ENCODE data around the gene KAT7.
A peak's percentile ranks its signal among the peaks of the same experiment; 100 is the strongest.

The KAT7 gene

DNA sequence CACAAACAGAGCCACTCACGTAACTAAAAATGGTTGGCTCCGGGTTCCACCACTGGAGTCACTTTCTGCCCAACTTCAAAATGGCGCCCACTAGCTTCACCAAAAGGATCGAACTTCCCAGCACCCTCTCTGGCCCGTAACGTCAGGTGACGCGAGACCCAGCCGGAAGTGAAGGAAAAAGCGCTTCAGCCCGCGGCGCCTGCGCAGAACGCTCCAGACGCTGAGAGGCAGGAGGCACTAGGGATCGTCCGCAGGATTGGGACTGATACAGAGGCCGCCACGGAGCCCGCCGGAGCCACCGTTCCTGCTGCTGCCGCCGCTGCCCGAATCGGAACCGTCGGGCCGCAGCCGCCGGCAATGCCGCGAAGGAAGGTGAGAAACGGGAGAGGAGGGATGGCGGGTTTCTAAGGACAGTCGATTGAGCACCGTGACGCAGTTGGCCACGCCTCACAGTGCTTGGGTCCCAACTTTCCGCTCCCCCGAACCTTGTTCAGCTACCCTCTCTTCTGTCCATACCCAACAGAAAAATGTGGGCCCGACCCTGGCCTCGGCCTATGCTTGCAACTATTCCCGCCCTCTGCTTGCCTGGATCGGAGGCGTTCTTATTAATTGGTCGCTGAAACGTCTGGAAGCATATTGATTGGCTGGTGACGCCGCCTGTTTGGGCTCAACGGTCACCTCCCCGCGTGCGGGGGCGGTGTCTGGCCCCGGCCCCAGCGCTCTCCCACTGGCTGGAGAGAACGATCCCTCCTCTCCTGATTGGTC lies at the start of gene KAT7:
KAT7 (plus strand) TSS at position 204 of the 765 bp plus-strand sequence; CDS start at position 358, 154 bp downstream.
- peak within 1 kb of the TSS; percentile 89 for H3K4me3 ChIP-seq (ENCODE audit: low read depth, low read length)
- TF ChIP-seq, protein P1, sequence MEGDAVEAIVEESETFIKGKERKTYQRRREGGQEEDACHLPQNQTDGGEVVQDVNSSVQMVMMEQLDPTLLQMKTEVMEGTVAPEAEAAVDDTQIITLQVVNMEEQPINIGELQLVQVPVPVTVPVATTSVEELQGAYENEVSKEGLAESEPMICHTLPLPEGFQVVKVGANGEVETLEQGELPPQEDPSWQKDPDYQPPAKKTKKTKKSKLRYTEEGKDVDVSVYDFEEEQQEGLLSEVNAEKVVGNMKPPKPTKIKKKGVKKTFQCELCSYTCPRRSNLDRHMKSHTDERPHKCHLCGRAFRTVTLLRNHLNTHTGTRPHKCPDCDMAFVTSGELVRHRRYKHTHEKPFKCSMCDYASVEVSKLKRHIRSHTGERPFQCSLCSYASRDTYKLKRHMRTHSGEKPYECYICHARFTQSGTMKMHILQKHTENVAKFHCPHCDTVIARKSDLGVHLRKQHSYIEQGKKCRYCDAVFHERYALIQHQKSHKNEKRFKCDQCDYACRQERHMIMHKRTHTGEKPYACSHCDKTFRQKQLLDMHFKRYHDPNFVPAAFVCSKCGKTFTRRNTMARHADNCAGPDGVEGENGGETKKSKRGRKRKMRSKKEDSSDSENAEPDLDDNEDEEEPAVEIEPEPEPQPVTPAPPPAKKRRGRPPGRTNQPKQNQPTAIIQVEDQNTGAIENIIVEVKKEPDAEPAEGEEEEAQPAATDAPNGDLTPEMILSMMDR (IDR thresholded peaks at IDR 0.05; ENCODE audit: borderline replicate concordance, insufficient read depth, low read depth, low read length), result no peak

DNA sequence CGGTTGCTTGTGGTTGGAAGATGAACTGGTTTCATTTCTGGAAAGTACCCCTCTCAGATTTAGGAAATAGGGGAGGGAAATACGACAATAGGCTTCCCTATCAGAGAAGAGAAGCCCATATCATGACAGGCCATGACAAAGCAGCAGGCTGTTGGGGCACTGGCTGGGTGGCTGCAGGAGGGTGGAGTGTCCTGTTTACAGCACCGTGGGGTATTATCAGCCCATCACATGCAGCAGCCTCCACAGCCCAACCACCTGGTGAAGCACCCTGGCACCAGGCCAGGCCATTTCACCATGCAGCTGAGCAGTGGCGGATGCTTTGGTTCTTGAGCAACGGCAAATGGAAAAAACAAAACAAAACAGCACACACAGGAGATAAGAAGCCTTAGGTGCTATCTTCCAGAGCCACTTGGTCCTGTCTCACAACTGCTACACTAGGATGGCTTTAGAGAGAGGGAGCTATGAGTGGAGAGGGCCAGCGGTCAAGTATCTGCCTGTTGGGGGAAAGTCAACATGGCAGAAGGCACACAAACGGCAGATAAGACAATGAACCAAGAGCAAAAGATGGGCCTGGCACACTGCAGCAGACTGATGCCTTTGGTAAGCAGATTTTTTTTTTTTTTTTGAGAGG lies 48.7 kb upstream of the KAT7 start:
- no peak overlapping the region for H3K4me3 ChIP-seq (ENCODE audit: low read depth, low read length)
- TF ChIP-seq, protein P1 (IDR thresholded peaks at IDR 0.05; ENCODE audit: borderline replicate concordance, insufficient read depth, low read depth, low read length), result no peak

DNA sequence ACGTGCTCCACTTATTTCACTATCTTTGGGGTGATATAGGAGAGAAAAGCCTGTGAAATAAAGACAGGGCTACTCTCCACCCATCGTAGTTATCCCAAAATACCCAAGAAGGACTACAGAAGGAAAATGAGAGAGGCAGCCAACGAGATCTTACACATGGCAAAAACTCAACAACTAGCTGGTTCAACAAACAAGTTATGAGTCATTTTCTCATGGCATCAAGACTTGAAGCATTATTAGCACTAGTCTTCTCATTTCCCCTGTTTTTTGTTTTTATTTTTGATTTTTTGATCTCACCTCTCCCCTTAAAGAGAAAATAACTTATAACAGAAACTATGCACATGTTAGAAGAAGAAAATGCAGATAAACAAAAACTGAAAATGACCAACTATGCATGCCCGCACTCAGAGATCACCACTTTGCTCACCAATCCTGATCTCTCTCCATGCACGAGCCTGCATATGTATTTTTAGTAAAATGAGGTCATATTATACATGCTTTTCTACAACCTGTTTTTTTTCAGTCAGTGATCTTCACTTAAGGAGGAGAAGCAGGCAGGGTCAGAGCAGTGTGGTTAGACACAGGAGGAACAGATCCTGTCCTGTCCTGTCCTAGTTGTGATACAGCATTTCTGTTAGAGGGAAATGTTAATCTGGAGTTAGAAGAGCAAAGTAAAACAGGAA lies 47.3 kb upstream of the KAT7 start:
- H3K4me3 ChIP-seq (ENCODE audit: low read depth, low read length), result no peak overlapping the region
- TF ChIP-seq, protein P1 (IDR thresholded peaks at IDR 0.05; ENCODE audit: borderline replicate concordance, insufficient read depth, low read depth, low read length), result no peak

DNA sequence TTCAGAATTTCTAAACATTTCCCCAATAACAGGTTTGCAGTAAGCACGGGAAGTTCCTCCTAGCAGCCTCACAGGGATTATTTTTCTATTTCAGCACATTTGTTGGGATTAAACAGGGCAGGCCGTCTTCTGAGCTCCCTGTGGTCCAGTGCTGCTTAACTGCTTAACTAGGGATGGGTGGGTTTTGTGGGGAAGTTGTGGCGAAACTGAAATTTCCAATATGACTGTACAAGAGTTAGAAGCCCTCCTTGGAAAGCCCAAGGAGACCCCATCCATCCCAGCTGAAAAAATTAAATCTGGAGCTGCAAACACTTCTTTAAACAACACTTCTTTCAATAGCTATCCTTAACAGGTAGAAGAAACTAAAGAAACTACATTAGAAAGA lies 46.8 kb upstream of the KAT7 start:
- TF ChIP-seq, protein P1 (IDR thresholded peaks at IDR 0.05; ENCODE audit: borderline replicate concordance, insufficient read depth, low read depth, low read length), result no peak
- no peak overlapping the region for H3K4me3 ChIP-seq (ENCODE audit: low read depth, low read length)

DNA sequence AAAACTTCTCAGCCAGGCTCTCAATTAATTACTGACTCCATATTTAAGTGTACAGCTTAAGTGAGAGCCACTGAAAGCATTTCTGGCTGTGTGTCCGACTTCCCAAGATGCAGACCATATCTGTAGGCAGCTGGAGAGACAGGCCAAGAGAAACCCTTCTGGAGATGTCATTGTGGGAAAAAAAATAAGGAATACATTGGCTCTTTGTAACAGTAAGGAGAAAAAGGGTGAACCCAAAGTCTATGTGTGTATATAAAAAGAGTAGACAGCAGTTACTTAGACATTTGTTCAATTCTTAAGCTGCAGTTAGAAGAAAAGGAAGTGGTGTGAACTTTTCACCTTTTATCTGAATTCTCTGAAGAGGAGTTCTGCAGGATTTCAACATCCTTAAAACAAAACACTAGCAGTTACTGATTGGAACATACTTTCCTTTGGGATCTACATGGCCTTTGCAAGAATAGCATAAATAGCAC lies 46.3 kb upstream of the KAT7 start:
- TF ChIP-seq, protein P1 (IDR thresholded peaks at IDR 0.05; ENCODE audit: borderline replicate concordance, insufficient read depth, low read depth, low read length), result no peak
- H3K4me3 ChIP-seq (ENCODE audit: low read depth, low read length), result no peak overlapping the region

DNA sequence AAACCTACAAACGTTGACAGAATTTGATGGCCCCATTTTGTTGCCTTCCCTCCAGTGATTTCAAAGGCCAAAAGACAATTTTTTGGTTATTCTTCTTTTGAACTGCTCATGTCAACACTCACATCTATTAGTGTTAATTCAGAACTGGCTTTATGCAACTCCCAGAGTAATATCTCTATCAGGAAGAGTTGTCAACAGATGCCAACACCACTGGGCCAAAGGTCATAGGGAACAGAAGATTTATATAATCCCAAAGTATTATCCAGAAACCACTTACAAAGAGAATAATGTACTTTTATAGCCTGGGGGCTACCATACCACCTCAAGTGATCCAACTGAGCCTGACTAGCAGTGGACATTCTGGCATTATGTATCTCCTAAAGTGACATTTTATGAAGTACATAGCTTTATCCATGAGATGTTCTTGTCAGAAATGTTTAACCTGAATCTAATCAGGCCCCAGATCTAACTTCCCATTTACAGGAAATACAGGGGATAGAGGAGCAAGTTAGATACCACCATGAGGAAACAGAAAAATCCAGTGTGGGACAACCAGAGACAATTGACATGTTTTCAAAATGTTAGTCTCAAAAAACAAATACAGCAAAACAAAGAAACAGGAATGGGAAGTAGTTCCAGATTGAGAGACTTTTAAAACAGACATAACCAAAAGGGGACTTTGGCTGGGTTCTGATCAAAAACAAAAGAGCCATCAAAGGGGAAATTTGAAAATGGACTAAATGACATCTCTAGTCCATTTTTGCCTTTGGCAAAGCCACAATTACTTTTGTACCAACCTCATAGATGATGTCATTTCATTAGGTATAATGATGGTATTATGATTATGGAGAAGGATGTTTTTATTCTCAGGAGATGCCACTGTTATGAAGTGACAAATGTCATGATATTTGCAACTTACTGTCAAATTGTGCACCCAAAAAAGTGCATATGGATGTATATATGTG lies 43.0 kb upstream of the KAT7 start:
- TF ChIP-seq, protein P1 (IDR thresholded peaks at IDR 0.05; ENCODE audit: borderline replicate concordance, insufficient read depth, low read depth, low read length), result no peak
- no peak overlapping the region for H3K4me3 ChIP-seq (ENCODE audit: low read depth, low read length)
